HUES64 (cell line): Measurements from ENCODE around the gene GPR153.

ENCODE experiments used
- H3K27ac ChIP-seq: 2 replicates; pipeline ENCODE4 v1.7.0; 2013; ENCODE audit warnings: low read depth, low read length, inconsistent platforms
- H3K27me3 ChIP-seq: 2 replicates; pipeline ENCODE4 v1.6.1; 2013; ENCODE audit warnings: mild to moderate bottlenecking, low read length; ENCODE audit not compliant: insufficient read depth
- H3K36me3 ChIP-seq: 2 replicates; pipeline ENCODE4 v1.6.1; 2013; ENCODE audit warnings: mild to moderate bottlenecking, low read length; ENCODE audit not compliant: insufficient read depth
- H3K4me1 ChIP-seq: 2 replicates; pipeline ENCODE4 v1.6.1; 2013; ENCODE audit warnings: mild to moderate bottlenecking, low read length, moderate library complexity; ENCODE audit not compliant: insufficient read depth
- H3K4me3 ChIP-seq: 2 replicates; pipeline ENCODE4 v1.5.1; 2013; ENCODE audit warnings: mild to moderate bottlenecking, low read length, moderate library complexity
- H3K9ac ChIP-seq: 2 replicates; pipeline ENCODE4 v1.6.1; 2013; ENCODE audit warnings: mild to moderate bottlenecking, low read depth, low read length
- H3K9me3 ChIP-seq: 2 replicates; pipeline ENCODE4 v1.6.1; 2013; ENCODE audit warnings: low read depth, low read length; ENCODE audit not compliant: insufficient read depth
- WGBS: fragments of 150-250, 120-280 bp; methylation state at CpG from one replicate; pipeline ENCODE4 v1.1.7; 2013; ENCODE audit warnings: missing lambda C conversion rate; 5-methylcytosine and 5-hydroxymethylcytosine counted together

Gene GPR153

GRCh38 chr1:6299557-6300165, 38.8 kb upstream of the GPR153 start:
- no peak overlapping the region for H3K4me3 ChIP-seq
- 91% methylated on average over 15 of the region's 15 CpGs for WGBS
- no peaks in the 10 kb centered on the region for H3K9me3 ChIP-seq
- H3K27me3 ChIP-seq: no peaks in the 10 kb centered on the region
- peaks cover 8% of the 10 kb centered on the region; the same call in 1 of the 2 replicates for H3K36me3 ChIP-seq
- no peak overlapping the region for H3K27ac ChIP-seq
- no peak overlapping the region for H3K9ac ChIP-seq
- H3K4me1 ChIP-seq: no peaks in the 10 kb centered on the region

- Histone ChIP-seq H3K4me1 (no peaks in the 10 kb centered on the region), H3K27ac (no peak overlapping the region), H3K36me3 (peaks cover 14% of the 10 kb centered on the region), H3K27me3 (no peaks in the 10 kb centered on the region), H3K9me3 (no peaks in the 10 kb centered on the region), H3K9ac (no peak overlapping the region), H3K4me3 (no peak overlapping the region)
- 94% methylated on average over 8 of the region's 8 CpGs for WGBS
These were observed 38.1 kb upstream of the GPR153 start for GRCh38 chr1:6298940-6299465.

GRCh38 chr1:6298530-6298929, 37.6 kb upstream of the GPR153 start:
- no peaks in the 10 kb centered on the region for H3K27me3 ChIP-seq
- peaks cover 19% of the 10 kb centered on the region for H3K36me3 ChIP-seq
- H3K4me3 ChIP-seq: no peak overlapping the region
- no peaks in the 10 kb centered on the region for H3K4me1 ChIP-seq
- no peak overlapping the region for H3K9ac ChIP-seq
- no peaks in the 10 kb centered on the region for H3K9me3 ChIP-seq
- no peak overlapping the region for H3K27ac ChIP-seq
- WGBS: 93% methylated on average over 8 of the region's 8 CpGs

GRCh38 chr1:6295910-6296309, 35.0 kb upstream of the GPR153 start:
- no peaks in the 10 kb centered on the region for H3K4me1 ChIP-seq
- H3K9ac ChIP-seq: no peak overlapping the region
- H3K27me3 ChIP-seq: no peaks in the 10 kb centered on the region
- H3K36me3 ChIP-seq: peaks cover 28% of the 10 kb centered on the region
- no peak overlapping the region for H3K4me3 ChIP-seq
- H3K27ac ChIP-seq: no peak overlapping the region
- WGBS: 90% methylated on average over 6 of the region's 6 CpGs
- H3K9me3 ChIP-seq: no peaks in the 10 kb centered on the region

DNA sequence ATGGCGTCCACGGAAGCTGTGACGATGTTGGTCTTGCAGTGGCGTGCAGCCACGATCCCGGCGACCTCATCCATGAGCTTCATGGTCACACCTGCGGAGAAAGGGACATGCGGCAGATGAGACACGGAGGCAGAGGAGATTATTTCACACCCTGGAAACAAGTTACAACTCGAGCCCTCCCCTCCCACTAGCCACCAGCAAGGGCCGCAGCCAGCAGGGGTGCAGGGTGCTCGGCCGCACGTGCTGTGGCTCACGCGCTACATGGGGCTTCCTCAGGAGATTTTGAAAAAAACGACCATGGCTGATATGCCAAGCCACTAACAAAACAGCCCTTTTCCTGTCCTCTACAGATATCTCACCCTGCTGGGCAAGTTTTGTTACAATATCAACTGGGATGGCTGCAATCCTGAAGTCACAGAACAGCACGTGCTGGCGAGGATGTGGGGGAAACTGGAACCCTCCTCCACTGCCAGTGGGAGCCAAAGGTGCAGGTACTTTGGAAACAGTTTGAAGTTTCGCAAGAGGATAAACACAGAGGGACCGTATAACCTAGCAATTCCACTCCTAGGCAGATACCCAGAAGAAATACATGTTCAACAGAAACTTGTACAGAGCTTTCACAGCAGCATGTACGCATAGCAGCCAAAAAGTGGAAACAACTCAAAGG, 34.1 kb upstream of the GPR153 start:
- Histone ChIP-seq H3K9ac (no peak overlapping the region), H3K27ac (no peak overlapping the region), H3K4me1 (no peaks in the 10 kb centered on the region), H3K4me3 (no peak overlapping the region), H3K36me3 (peaks cover 29% of the 10 kb centered on the region), H3K9me3 (no peaks in the 10 kb centered on the region), H3K27me3 (no peaks in the 10 kb centered on the region)
- WGBS: 93% methylated on average over 23 of the region's 23 CpGs

- H3K27ac ChIP-seq: no peak overlapping the region
- H3K4me3 ChIP-seq: no peak overlapping the region
- H3K4me1 ChIP-seq: no peaks in the 10 kb centered on the region
- no peaks in the 10 kb centered on the region for H3K9me3 ChIP-seq
- peaks cover 29% of the 10 kb centered on the region for H3K36me3 ChIP-seq
- 94% methylated on average over 14 of the region's 14 CpGs for WGBS
- no peaks in the 10 kb centered on the region for H3K27me3 ChIP-seq
- no peak overlapping the region for H3K9ac ChIP-seq
These were observed 33.4 kb upstream of the GPR153 start for GRCh38 chr1:6294080-6294889.

DNA sequence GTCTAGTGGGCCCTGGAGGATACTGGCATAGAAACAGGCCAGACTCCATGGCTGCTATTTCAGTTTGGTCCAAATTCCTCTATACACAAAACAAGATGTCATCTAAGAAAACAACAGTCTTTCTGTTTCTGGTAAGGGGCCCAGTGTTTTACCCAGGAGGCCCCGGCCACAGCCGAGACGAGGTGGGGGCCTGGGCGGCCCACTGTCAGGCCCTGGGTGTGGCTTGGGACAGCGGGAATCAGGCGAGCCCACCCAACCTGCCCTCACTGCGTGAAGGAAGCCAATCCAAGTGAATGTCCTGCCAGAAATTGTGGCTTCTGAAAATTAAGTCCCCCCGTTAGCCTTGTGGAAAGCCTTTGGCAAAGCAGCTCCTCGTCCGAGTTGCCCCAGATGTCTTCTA, 31.2 kb upstream of the GPR153 start:
- Histone ChIP-seq H3K27ac (no peak overlapping the region), H3K36me3 (peaks cover 31% of the 10 kb centered on the region), H3K4me1 (no peaks in the 10 kb centered on the region), H3K9ac (no peak overlapping the region), H3K27me3 (no peaks in the 10 kb centered on the region), H3K4me3 (no peak overlapping the region), H3K9me3 (no peaks in the 10 kb centered on the region)
- WGBS: 96% methylated on average over 10 of the region's 10 CpGs

DNA sequence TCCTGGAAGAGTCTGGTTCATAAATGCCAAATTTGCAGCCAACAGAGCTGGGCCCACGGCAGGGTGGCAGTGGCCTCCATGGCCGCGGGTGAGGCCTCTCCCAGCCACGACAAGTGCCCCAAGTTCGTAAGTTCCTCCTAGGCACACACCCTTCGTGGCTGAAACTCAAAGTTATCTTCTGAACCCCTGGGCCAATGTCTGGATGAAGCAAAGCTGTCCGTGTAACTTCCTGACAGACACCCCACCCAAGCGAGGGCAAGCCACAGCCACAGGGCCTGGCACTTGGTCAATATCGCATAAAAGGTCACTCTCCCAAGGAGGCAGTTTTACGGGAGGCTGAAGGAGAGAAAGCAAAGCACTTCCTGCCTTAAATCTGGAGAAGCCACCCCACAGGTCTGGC, 27.8 kb upstream of the GPR153 start:
- Histone ChIP-seq H3K4me3 (no peak overlapping the region), H3K9me3 (no peaks in the 10 kb centered on the region), H3K9ac (no peak overlapping the region), H3K36me3 (peaks cover 19% of the 10 kb centered on the region), H3K27me3 (no peaks in the 10 kb centered on the region), H3K4me1 (no peaks in the 10 kb centered on the region), H3K27ac (no peak overlapping the region)
- 97% methylated on average over 10 of the region's 10 CpGs for WGBS

DNA sequence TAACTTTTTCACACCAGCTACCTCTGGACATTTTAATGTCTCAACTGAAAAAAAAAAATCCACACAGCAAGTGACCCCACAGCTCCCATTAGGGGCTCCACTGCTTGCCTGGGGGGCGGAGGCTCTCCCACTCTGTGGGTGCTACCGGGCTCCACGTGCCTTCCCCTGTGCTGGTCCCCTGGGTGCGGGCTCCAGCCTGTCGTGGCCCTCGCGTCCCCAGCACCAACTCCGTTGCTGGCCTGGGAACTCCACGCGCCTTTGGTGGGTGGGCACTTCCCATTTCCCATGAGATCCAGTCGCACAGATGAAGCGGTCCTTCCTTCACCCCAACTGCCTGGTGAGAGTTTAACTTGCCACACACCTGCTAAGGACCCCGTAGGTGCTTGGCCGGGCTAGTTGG, 27.1 kb upstream of the GPR153 start:
- Histone ChIP-seq H3K27me3 (no peaks in the 10 kb centered on the region), H3K27ac (no peak overlapping the region), H3K36me3 (peaks cover 12% of the 10 kb centered on the region), H3K9me3 (no peaks in the 10 kb centered on the region), H3K4me1 (no peaks in the 10 kb centered on the region), H3K4me3 (no peak overlapping the region), H3K9ac (no peak overlapping the region)
- 95% methylated on average over 14 of the region's 14 CpGs for WGBS

GRCh38 chr1:6287431-6287886, 26.6 kb upstream of the GPR153 start:
- H3K27ac ChIP-seq: no peak overlapping the region

GRCh38 chr1:6287029-6287428, 26.1 kb upstream of the GPR153 start:
- H3K9ac ChIP-seq: no peak overlapping the region
- peaks cover 6% of the 10 kb centered on the region; the same call in 1 of the 2 replicates for H3K36me3 ChIP-seq
- 88% methylated on average over 13 of the region's 13 CpGs for WGBS
- H3K27ac ChIP-seq: no peak overlapping the region
- H3K27me3 ChIP-seq: no peaks in the 10 kb centered on the region
- H3K9me3 ChIP-seq: no peaks in the 10 kb centered on the region
- H3K4me1 ChIP-seq: no peaks in the 10 kb centered on the region
- H3K4me3 ChIP-seq: no peak overlapping the region

More at GRCh38 chr1:6287431-6287886, 26.6 kb upstream of the GPR153 start:
- H3K4me1 ChIP-seq: no peaks in the 10 kb centered on the region
- peaks cover 9% of the 10 kb centered on the region; the same call in 1 of the 2 replicates for H3K36me3 ChIP-seq
- no peaks in the 10 kb centered on the region for H3K9me3 ChIP-seq
- no peak overlapping the region for H3K9ac ChIP-seq
- H3K27me3 ChIP-seq: no peaks in the 10 kb centered on the region
- H3K4me3 ChIP-seq: no peak overlapping the region
- WGBS: 96% methylated on average over 10 of the region's 10 CpGs
